GM21423 (cell line): ENCODE data around the gene GLG1.
"Not testable (repeated sequence)": the region's sequence is repeated elsewhere in the genome, so short reads cannot be mapped to it uniquely, and the experiment has no call there.

Source experiments
- ATAC-seq: cut with Tn5 transposase; IDR thresholded peaks from one replicate; pipeline ENCODE4 v1.9.1; 2021; ENCODE audit warnings: mild to moderate bottlenecking, moderate library complexity; ENCODE audit not compliant: unreplicated experiment

The GLG1 gene

GRCh38 chr16:74542911-74543578, 63.9 kb downstream of the GLG1 start:
- ATAC-seq: not testable (repeated sequence)

GRCh38 chr16:74540663-74541062, 66.3 kb downstream of the GLG1 start:
- not testable (repeated sequence) for ATAC-seq

- ATAC-seq: not testable (repeated sequence)
Measured at GRCh38 chr16:74538801-74539200, 68.1 kb downstream of the GLG1 start.

- not testable (repeated sequence) for ATAC-seq
Measured at GRCh38 chr16:74537746-74538145, 69.2 kb downstream of the GLG1 start.

GRCh38 chr16:74534650-74535049, 72.3 kb downstream of the GLG1 start:
- ATAC-seq: not testable (repeated sequence)

DNA sequence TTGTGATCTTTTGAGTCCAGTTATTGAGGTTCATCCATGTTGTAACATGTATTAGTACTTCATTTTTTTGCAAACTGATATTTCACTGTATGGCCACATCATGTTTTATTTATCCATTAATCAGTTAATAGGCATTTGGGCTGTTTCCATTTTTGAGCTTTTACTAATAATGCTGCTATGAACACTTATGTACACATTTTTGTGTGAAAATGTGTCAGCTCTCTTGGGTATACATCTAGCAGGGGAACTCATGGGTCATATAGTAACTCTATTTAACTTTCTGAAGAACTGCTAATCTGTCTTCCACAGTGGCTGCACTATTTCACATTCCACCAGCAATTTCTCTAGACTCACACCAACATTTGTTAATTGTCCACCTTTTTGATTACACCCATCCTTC, 82.0 kb downstream of the GLG1 start:
- ATAC-seq: no peak

- no peak for ATAC-seq
Measured at GRCh38 chr16:74524117-74524516, 82.8 kb downstream of the GLG1 start.

GRCh38 chr16:74523706-74524105, 83.2 kb downstream of the GLG1 start:
- ATAC-seq: not testable (repeated sequence)

- no peak for ATAC-seq
Measured at GRCh38 chr16:74522160-74522559, 84.8 kb downstream of the GLG1 start.

GRCh38 chr16:74521691-74522090, 85.2 kb downstream of the GLG1 start:
- no peak for ATAC-seq

GRCh38 chr16:74518934-74519333, 88.0 kb downstream of the GLG1 start:
- ATAC-seq: not testable (repeated sequence)

- no peak for ATAC-seq
Measured at GRCh38 chr16:74511961-74512360, 95.0 kb downstream of the GLG1 start.

DNA sequence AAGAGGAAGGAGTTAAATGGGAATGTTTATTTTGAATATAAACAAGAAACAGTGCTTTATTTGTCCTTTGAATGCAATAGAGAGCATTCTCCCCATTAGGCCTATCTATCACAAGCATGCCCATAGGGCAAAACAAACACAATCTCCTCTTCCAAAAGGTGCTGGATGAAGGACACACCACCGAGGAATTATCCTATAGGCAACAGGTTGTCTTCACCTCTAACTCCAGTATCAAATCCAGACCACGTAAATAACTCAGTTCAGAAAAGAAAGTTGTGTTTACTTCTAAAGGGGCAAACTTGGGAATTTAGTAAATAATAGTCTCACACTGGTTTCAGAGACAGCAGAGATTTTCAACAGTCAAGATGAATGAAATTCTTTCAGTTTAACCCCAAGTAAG, 101.9 kb downstream of the GLG1 start:
- ATAC-seq: no peak

DNA sequence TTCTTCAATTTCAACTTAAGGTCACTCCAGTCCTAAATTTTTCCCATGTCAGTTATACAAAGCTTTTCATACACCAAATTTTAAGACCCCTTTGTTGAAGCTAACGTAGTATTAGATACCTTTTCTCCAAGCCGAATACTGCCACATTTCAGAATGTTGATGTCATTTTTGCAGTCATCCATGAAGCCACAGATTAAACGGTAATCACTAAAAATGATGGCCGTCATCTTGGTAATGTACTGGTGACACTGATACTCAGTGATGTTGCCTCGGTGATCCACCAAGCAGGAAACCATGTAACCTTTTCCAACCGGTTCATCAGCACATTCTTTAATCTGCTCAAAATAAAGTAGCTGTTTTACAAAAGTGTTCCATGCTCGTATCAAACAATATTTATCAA, 103.5 kb downstream of the GLG1 start:
- ATAC-seq: no peak

- ATAC-seq: no peak
Measured at GRCh38 chr16:74501484-74502478, 105.1 kb downstream of the GLG1 start.

GRCh38 chr16:74500907-74501306, 106.0 kb downstream of the GLG1 start:
- no peak for ATAC-seq

DNA sequence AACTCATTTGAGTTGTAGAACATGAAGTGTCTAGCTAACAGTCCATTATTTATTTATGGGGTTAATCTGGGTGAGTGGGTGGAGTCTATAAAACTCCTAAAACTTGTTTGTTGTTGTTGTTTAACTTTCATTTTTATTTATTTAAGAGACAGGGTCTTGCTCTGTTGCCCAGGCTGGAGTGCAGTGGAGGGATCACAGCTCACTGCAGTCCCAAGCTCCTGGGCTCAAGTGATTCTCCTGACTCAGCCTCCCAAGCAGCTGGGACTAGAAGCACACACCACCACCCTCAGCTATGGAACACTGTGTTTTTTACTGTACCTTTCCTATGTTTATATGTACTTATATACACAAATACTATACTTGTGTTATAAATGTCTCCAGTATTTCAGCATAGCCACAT, 107.8 kb downstream of the GLG1 start:
- ATAC-seq: no peak

GRCh38 chr16:74497761-74498160, 109.2 kb downstream of the GLG1 start:
- ATAC-seq: no peak

DNA sequence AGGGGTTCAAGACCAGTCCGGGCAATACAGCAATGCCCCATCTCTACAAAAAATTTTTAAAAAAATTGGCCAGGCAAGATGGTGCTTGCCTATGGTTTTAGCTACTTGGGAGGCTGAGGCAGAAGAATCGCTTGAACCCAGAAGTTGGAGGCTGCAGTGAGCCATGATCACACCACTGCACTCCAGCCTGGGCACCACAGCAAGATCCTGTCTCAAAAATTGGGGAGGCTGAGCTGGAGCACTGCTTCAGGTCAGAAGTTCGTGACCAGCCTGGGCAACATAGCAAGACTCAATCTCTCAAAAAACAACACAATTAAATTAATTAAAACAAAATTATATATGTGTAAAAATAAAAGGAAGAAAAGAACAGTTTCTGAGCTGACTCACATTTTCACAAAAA, 110.9 kb downstream of the GLG1 start:
- no peak for ATAC-seq

- no peak for ATAC-seq
Measured at GRCh38 chr16:74492976-74493375, 113.9 kb downstream of the GLG1 start.

GRCh38 chr16:74487634-74488495, 119.0 kb downstream of the GLG1 start:
- ATAC-seq: no peak
